DND-41 (cell line): ENCODE results near the gene ISY1.

Source experiments
- CTCF ChIP-seq: IDR thresholded peaks from 2 replicates; pipeline ENCODE4 v1.5.1; 2012; ENCODE audit warnings: borderline replicate concordance, low read length, moderate library complexity, mild to moderate bottlenecking; ENCODE audit not compliant: poor library complexity, severe bottlenecking; ENCODE audit errors: extremely low read depth
- EZH2 ChIP-seq: IDR thresholded peaks from 3 replicates; pipeline ENCODE4 v1.6.1; 2012; ENCODE audit warnings: borderline replicate concordance, low read depth, mild to moderate bottlenecking, moderate library complexity, low read length, inconsistent platforms; ENCODE audit not compliant: severe bottlenecking

DNA sequence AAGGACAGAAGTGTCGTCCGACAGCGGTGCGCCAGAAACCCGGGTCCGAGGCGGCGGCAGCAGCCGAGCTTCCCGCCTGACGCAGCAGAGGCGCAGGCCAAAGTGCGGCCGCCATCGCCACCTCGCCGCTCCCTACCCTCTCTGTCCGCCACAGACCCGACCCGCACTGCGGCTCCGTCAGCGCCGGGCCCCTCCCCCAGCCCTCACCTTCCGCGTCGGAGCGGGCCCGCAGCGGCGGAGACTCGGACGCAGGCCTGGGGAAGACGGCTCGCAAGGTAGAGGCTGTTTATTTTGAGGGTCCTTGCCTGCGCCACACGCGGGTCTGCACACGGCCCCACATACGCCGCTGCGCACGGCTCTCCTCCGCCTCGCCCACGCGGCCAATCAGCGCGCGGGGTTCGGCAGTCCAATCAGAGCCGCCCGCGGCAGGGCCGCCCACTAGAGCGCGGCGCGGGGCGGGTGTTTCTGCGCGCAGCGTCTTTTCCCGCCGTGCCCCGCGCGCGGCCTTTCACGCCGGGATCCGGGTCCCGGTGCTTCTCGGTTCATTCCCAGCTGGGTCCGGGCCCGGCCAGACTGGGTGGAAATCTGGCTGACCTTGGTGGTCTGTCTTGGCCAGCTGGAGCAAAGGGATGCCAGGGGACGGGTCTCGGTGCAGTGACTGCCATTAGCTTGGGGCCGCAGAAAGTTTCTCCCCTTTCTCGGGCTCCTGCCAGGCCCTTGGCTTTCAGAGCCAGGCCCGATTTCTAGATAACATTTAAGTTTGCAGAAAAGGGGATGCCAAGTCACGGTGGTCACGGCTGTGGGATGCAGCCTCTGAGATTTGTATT lies 22.9 kb upstream of the ISY1 start, which contains the start of gene CNBP:
- TF ChIP-seq CTCF (no peak), EZH2 (no peak)
